HFFc6 (cell line): ENCODE data around the gene RGMA. TPM values are rescaled to one million over a fixed set of nuclear protein-coding genes. Genes with fewer than 3 reads are reported as not detected.
"Not testable (repeated sequence)": the region's sequence is repeated elsewhere in the genome, so short reads cannot be mapped to it uniquely, and the experiment has no call there.

Source experiments
- DNase-seq: peaks from one replicate; pipeline ENCODE4 v3.0.0-alpha.2; 2018
- H3K27ac Mint-ChIP-seq: 2 replicates; pipeline ENCODE4 v1.8.0; 2020; ENCODE audit warnings: mild to moderate bottlenecking, mixed read lengths
- H3K27me3 Mint-ChIP-seq: 2 replicates; pipeline ENCODE4 v1.8.0; 2021; ENCODE audit warnings: mild to moderate bottlenecking, moderate library complexity, mixed read lengths; ENCODE audit not compliant: insufficient read depth
- H3K36me3 Mint-ChIP-seq: 2 replicates; pipeline ENCODE4 v1.8.0; 2021; ENCODE audit warnings: low read depth, mixed read lengths
- H3K4me1 Mint-ChIP-seq: 2 replicates; pipeline ENCODE4 v1.8.0; 2020; ENCODE audit warnings: low read depth, mixed read lengths
- H3K4me3 Mint-ChIP-seq: 2 replicates; pipeline ENCODE4 v1.8.0; 2020; ENCODE audit warnings: mild to moderate bottlenecking, moderate library complexity, mixed read lengths
- H3K9me3 Mint-ChIP-seq: 2 replicates; pipeline ENCODE4 v1.8.0; 2020; ENCODE audit warnings: mild to moderate bottlenecking, mixed read lengths
- CTCF ChIP-seq: fragments of 200-600 bp; sonication (generic); IDR thresholded peaks from 2 replicates; pipeline ENCODE4 v1.5.0; 2021; ENCODE audit warnings: antibody characterized with exemption, mild to moderate bottlenecking
- total RNA-seq, 6 experiments: library from RNA; stranded (reverse); fragmentation: NEBNext Ultra II Directional; extraction: Animal tissue kit (Norgen Biotek cat#: 25700); gene quantifications; 2 replicates in 1 of 6; 3 replicates in 5 of 6; pipeline ENCODE4 v1.2.3, GENCODE V29; 2021

Gene RGMA
- total RNA-seq, 6 experiments from 2014 or later = 0.07 to 0.32 (median 0.19) TPM; not detected in 1

GRCh38 chr15:93042691-93043378, 46.2 kb downstream of the RGMA start:
- H3K27ac Mint-ChIP-seq = no peak overlapping the region
- no peak for DNase-seq
- H3K4me3 Mint-ChIP-seq = no peak overlapping the region
- H3K36me3 Mint-ChIP-seq = peaks cover 9% of the 10 kb centered on the region; the same call in 1 of the 2 replicates
- peaks cover 6% of the 10 kb centered on the region for H3K9me3 Mint-ChIP-seq
- TF ChIP-seq CTCF = no peak
- no peaks in the 10 kb centered on the region for H3K4me1 Mint-ChIP-seq
- H3K27me3 Mint-ChIP-seq = peaks cover 13% of the 10 kb centered on the region

GRCh38 chr15:93042211-93042610, 46.8 kb downstream of the RGMA start:
- Mint-ChIP-seq H3K27me3 (peaks cover 10% of the 10 kb centered on the region; the same call in 1 of the 2 replicates), H3K9me3 (peaks cover 6% of the 10 kb centered on the region), H3K36me3 (peaks cover 9% of the 10 kb centered on the region; the same call in 1 of the 2 replicates), H3K4me3 (no peak overlapping the region), H3K4me1 (no peaks in the 10 kb centered on the region), H3K27ac (no peak overlapping the region)
- TF ChIP-seq CTCF = no peak
- no peak for DNase-seq

- Mint-ChIP-seq H3K27ac (no peak overlapping the region), H3K36me3 (peaks cover 4% of the 10 kb centered on the region; the same call in 1 of the 2 replicates), H3K4me1 (no peaks in the 10 kb centered on the region), H3K4me3 (no peak overlapping the region), H3K27me3 (peaks cover 10% of the 10 kb centered on the region; the same call in 1 of the 2 replicates), H3K9me3 (peaks cover 4% of the 10 kb centered on the region)
- no peak for DNase-seq
- TF ChIP-seq CTCF = no peak
These were observed 47.9 kb downstream of the RGMA start for GRCh38 chr15:93041159-93041547.

GRCh38 chr15:93040288-93041158, 48.5 kb downstream of the RGMA start:
- peaks cover 15% of the 10 kb centered on the region for H3K27me3 Mint-ChIP-seq
- H3K4me1 Mint-ChIP-seq = no peaks in the 10 kb centered on the region
- no peak for TF ChIP-seq CTCF
- no peak overlapping the region for H3K27ac Mint-ChIP-seq
- no peak overlapping the region for H3K4me3 Mint-ChIP-seq
- no peak for DNase-seq
- no peaks in the 10 kb centered on the region; the same call in 1 of the 2 replicates for H3K9me3 Mint-ChIP-seq
- no peaks in the 10 kb centered on the region for H3K36me3 Mint-ChIP-seq

GRCh38 chr15:93039562-93040287, 49.3 kb downstream of the RGMA start:
- H3K36me3 Mint-ChIP-seq, H3K4me3 Mint-ChIP-seq, DNase-seq, H3K4me1 Mint-ChIP-seq, H3K27ac Mint-ChIP-seq, H3K9me3 Mint-ChIP-seq: not testable (repeated sequence)
- H3K27me3 Mint-ChIP-seq = peaks cover 15% of the 10 kb centered on the region
